Kidney (tissue), 14 donors: ENCODE measurements around the gene KRT82. TPM values are rescaled to one million over a fixed set of nuclear protein-coding genes. Genes with fewer than 3 reads are reported as not detected.

ENCODE experiments used
- DNase-seq, 5 donors: peaks; one replicate each; pipeline ENCODE4 v3.0.0-alpha.2; 2013 to 2020
- FAIRE-seq: peaks from 2 replicates; lab custom pipeline; 2012; peaks lifted over from hg19 to GRCh38; lab: Jason Lieb, UNC
- H3K27ac ChIP-seq, 2 donors: one replicate each; pipeline ENCODE4 v1.7.0; 2013; ENCODE audit warnings: low read depth in 2 of 2, low read length in 2 of 2, inconsistent platforms in 1 of 2
- H3K27me3 ChIP-seq: one replicate; pipeline ENCODE4 v1.7.1; 2013; ENCODE audit warnings: low read length, inconsistent platforms; ENCODE audit not compliant: control insufficient read depth, insufficient read depth
- H3K36me3 ChIP-seq, 3 donors: one replicate each; pipeline versions ENCODE4 v1.7.0 to v1.7.1; 2013; ENCODE audit warnings: low read length in 3 of 3, control low read depth in 1 of 3, inconsistent platforms in 1 of 3; ENCODE audit not compliant: insufficient read depth in 3 of 3, control insufficient read depth in 2 of 3
- H3K4me1 ChIP-seq, 3 donors: one replicate each; pipeline versions ENCODE4 v1.7.0 to v1.7.1; 2013; ENCODE audit warnings: low read length in 3 of 3, inconsistent platforms in 1 of 3, low read depth in 1 of 3; ENCODE audit not compliant: control insufficient read depth in 2 of 3, insufficient read depth in 2 of 3
- H3K4me3 ChIP-seq, 3 donors: one replicate each; pipeline versions ENCODE4 v1.7.0 to v1.8.1; 2013; ENCODE audit warnings: low read length in 3 of 3, control low read depth in 1 of 3, inconsistent platforms in 1 of 3
- H3K9ac ChIP-seq, 3 donors: one replicate each; pipeline versions ENCODE4 v1.7.0 to v1.7.1; 2013; ENCODE audit warnings: low read length in 3 of 3, control low read depth in 1 of 3, inconsistent platforms in 1 of 3
- H3K9me3 ChIP-seq, 3 donors: one replicate each; pipeline versions ENCODE4 v1.7.0 to v1.7.1; 2013; ENCODE audit warnings: low read length in 3 of 3, control low read depth in 1 of 3, inconsistent platforms in 1 of 3; ENCODE audit not compliant: control insufficient read depth in 2 of 3, insufficient read depth in 1 of 3
- CTCF ChIP-seq: IDR thresholded peaks from 3 replicates; pipeline ENCODE4 v1.5.1; 2012; ENCODE audit warnings: mild to moderate bottlenecking, moderate library complexity, borderline replicate concordance; ENCODE audit not compliant: insufficient read depth; ENCODE audit errors: extremely low read depth
- intact Hi-C: fragments of 100-400 bp; cut with DNase I; formaldehyde crosslinking; loops from one replicate; pipeline ENCODE4 v1.11.1; 2022
- polyA plus RNA-seq: library from polyadenylated mRNA; stranded (reverse); fragments of 350-450 nt; fragmentation: Illumina TruSeq; extraction: RNeasy Lipid Tissue Mini Kit (QIAGEN cat#74804); gene quantifications from one replicate; pipeline ENCODE4 v1.2.3, GENCODE V29; 2014; ENCODE audit warnings: low read depth, low replicate concordance; ENCODE audit not compliant: insufficient read depth
- total RNA-seq: library from RNA; stranded (reverse); fragmentation: NEBNext Ultra II Directional; extraction: Animal tissue kit (Norgen Biotek cat#: 25700); gene quantifications from one replicate; pipeline ENCODE4 v1.2.1, GENCODE V29; 2021
- donor health status: control.
- donor health status: control.
- donor health status: control.
- donor health status: control.
- donor health status: control.
- donor health status: DM: yes; HTN: yes; CAD: no.
- donor health status: Normal renal cell carcinoma (clear cell type).

The KRT82 gene
- total and polyA plus RNA-seq, 2 donors from 2014 or later: not detected

DNA sequence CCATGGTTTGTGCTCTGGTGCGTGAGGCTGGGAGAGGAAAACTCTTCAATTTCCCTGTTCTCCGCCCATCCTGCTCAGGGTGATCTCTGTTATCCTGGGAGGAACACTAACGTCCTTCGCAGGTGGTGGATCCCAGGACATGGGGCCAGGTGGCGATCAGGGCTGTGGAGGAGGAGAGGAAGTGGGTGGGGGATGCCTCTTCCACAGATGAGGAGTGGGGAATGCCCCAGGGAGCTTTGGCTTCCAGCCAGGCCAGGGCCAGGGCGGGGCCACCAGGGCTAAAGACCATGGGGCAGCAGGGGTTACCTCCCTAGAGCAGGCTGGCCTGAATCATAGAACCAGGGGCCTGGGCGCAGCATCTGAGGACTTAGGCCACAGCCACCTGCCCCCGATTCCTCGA, 31.4 kb upstream of the KRT82 start:
- H3K36me3 ChIP-seq: no peaks in the 10 kb centered on the region
- DNase-seq: no peak
- H3K9ac ChIP-seq: no peak overlapping the region
- no peak overlapping the region for H3K27ac ChIP-seq
- H3K4me1 ChIP-seq: no peaks in the 10 kb centered on the region
- H3K9me3 ChIP-seq: no peaks in the 10 kb centered on the region
- H3K4me3 ChIP-seq: no peak overlapping the region
- TF ChIP-seq CTCF: no peak
- H3K27me3 ChIP-seq: no peaks in the 10 kb centered on the region
- FAIRE-seq: no peak
- intact Hi-C loops: no loop called here

GRCh38 chr12:52436828-52437474, 30.8 kb upstream of the KRT82 start:
- Histone ChIP-seq H3K36me3 (no peaks in the 10 kb centered on the region), H3K4me1 (no peaks in the 10 kb centered on the region), H3K27me3 (no peaks in the 10 kb centered on the region), H3K9ac (no peak overlapping the region), H3K27ac (no peak overlapping the region), H3K9me3 (no peaks in the 10 kb centered on the region), H3K4me3 (no peak overlapping the region)
- TF ChIP-seq CTCF: no peak
- DNase-seq: no peak
- intact Hi-C loops: no loop called here
- no peak for FAIRE-seq

DNA sequence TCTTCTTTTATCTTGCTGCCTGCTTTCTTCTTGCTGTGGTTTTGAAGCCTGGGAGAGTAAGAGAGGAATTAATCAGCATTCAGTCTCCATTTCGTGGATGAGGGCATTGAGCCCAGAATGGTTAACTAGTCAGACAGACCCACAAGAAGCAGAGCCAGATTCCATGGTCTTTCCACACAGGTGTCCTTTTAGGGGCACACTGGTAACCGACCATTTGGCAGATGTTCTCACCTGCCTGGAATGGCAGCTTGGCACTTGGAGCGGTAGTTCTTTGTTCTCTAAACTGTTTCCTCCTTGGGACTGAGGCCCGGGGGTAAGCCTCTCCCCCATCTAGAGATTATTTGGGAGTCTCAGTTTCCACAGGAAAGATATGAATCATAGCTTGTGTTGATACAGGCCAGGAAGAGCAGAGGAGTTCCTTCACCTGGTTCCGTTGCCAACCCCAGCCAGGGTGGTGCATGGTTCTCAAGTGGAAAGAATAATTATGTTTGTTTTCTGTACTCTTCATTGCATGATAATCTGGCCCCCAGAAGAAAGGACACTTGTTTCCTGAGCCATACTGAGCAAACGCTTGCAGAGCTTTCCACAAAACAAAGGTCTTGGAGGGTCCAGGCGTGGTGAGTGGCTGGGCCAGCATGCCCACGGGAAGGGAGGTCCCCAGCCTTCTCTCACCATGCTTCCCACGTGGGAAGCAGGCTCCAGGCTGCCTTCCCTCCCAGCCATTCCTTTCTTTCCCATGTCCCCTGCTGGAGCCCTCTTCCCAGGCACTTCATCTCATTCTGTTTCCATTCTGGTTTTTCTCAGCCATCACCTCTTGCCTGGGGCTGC, 30.1 kb upstream of the KRT82 start:
- no peak for FAIRE-seq
- H3K9ac ChIP-seq: no peak overlapping the region
- H3K4me1 ChIP-seq: no peaks in the 10 kb centered on the region
- H3K27me3 ChIP-seq: no peaks in the 10 kb centered on the region
- no peaks in the 10 kb centered on the region for H3K9me3 ChIP-seq
- no peak overlapping the region for H3K27ac ChIP-seq
- H3K36me3 ChIP-seq: no peaks in the 10 kb centered on the region
- no peak overlapping the region for H3K4me3 ChIP-seq
- DNase-seq: no peak
- TF ChIP-seq CTCF: no peak
- intact Hi-C loops: no loop called here
